GM11168 (cell line): ENCODE data around the gene FUCA1.
"Not testable (repeated sequence)": the region's sequence is repeated elsewhere in the genome, so short reads cannot be mapped to it uniquely, and the experiment has no call there.

Experiments
- in situ Hi-C: fragments of 300-500 bp; cut with MboI; formaldehyde crosslinking; loops from one replicate; pipeline ENCODE4 v1.12.0; 2022; ENCODE audit warnings: low sequenced_read_pairs; ENCODE audit not compliant: unreplicated experiment

The FUCA1 gene

GRCh38 chr1:23847482-23848095 lies 20.5 kb downstream of the FUCA1 start:
- in situ Hi-C loops, result not testable (repeated sequence)

GRCh38 chr1:23845163-23845562 lies 22.9 kb downstream of the FUCA1 start:
- in situ Hi-C loops, result no loop called here

- in situ Hi-C loops, result no loop called here
Measured at GRCh38 chr1:23843644-23844043, 24.4 kb downstream of the FUCA1 start.

DNA sequence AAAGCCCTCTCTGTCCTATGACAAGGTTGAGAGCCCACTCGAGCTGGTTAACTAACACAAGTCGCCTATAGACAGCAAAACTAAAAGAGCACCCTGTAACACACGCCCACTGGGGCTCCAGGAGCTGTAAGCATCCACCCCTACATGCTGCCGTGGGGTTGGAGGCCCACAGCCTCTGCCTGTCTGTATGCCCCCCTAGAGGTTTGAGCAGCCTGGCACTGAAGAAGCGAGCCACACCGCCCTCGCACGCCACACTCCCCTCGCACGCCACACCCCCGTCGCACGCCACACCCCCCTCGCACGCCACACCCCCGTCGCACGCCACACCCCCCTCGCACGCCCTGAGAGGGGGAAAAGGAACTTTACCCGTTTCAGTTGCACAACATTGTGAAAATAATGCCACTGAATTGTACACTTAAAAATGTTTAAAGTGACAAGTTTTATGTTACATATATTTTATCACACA lies 29.7 kb downstream of the FUCA1 start:
- in situ Hi-C loops, result no loop called here

- in situ Hi-C loops, result no loop called here
Measured at GRCh38 chr1:23837908-23838307, 30.2 kb downstream of the FUCA1 start.

GRCh38 chr1:23836037-23836436 lies 32.1 kb downstream of the FUCA1 start:
- in situ Hi-C loops, result no loop called here

- in situ Hi-C loops, result not testable (repeated sequence)
Measured at GRCh38 chr1:23834156-23834555, 33.9 kb downstream of the FUCA1 start.

DNA sequence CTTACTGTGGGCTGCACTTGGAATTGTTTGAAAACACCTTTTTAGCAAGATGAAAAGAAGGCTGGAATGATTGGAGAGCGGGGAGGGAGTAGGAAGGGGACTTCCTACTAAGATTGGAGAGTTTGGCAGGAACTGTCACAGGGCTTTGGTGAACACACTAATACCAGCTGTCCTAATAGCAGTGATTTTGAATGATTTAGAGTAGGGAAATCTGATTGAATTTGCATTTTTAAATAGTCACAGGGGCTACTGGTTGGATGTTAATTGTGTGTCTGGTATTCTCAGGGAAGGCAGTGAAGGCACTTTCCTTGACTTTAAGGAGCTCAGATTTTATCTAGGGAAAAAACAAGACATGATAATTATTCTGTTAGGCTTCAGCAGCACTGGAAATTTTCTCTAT lies 40.4 kb downstream of the FUCA1 start:
- in situ Hi-C loops, result no loop called here

DNA sequence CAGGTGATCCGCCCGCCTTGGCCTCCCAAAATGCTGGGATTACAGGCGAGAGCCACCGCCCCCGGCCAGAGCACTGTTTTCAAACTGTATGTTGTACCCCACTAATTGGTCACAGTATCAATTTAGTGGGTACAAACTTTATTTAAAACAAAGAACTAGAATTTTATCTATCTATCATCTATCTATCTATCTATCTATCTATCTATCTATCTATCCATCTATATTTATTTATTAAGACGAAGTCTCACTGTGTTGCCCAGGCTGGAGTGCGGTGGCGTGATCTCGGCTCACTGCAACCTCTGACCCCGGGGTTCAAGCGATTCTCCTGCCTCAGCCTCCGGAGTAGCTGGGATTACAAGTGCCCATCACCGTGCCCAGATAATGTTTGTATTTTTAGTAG lies 41.5 kb downstream of the FUCA1 start:
- in situ Hi-C loops, result not testable (repeated sequence)

DNA sequence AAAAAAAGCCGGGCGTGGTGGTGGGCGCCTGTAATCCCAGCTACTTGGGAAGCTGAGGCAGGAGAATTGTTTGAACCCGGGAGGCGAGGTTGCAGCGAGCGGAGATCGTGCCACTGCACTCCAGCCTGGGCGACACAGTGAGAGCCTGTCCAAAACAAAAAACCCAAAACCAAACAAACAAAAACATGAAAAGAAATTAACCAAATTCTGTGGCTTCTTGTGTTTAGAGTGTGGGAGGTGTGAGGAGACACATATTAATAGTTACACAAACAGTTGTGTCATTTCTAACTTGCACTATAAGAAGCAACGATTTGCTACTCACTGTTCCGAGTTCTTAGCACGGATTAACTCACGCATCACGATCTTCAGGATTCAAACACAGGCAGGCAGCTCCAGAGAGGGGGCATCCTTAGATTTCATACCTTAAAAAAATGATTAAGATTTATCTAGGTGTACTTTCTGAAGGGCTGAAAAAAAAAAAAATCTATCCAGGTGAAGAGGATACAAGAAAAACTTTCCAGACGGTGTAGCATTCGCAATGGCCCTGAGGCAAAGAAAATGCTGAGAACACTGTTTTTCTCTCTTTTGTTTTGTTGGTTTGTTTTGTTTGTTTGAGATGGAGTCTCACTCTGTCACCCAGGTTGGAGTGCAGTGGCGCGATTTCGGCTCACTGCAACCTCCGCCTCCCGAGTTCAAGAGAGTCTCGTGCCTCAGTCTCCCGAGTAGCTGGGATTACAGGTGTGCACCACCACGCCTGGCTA lies 42.1 kb downstream of the FUCA1 start:
- in situ Hi-C loops, result no loop called here

- in situ Hi-C loops, result no loop called here
Measured at GRCh38 chr1:23825076-23825761, 42.9 kb downstream of the FUCA1 start, which contains the start of gene HMGCL. Gene HMGCL, minus strand, starts transcription at chr1:23825429. Its CDS starts 14 bp downstream, at chr1:23825415.

GRCh38 chr1:23824711-23825075 lies 43.4 kb downstream of the FUCA1 start:
- in situ Hi-C loops, result no loop called here

DNA sequence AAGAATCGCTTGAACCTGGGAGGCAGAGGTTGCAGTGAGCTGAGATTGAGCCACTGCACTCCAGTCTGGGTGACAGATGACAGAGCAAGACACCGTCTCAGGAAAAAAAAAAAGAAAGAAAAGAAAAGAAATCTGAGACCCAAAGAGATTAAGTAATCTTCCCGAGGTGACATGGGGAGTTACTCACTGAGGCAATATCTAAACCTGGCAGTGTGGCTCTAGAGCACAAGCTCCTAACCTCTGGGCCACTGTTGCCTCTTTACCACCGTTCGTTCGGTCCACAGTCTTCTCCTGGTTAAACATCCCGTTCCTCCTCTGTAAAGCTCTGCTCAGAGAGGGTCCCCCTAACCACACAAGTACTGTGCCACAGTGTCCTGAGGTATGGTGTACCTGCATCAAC lies 44.3 kb downstream of the FUCA1 start:
- in situ Hi-C loops, result no loop called here

GRCh38 chr1:23817633-23818032 lies 50.5 kb downstream of the FUCA1 start:
- in situ Hi-C loops, result no loop called here

- in situ Hi-C loops, result no loop called here
Measured at GRCh38 chr1:23816906-23817305, 51.2 kb downstream of the FUCA1 start.

DNA sequence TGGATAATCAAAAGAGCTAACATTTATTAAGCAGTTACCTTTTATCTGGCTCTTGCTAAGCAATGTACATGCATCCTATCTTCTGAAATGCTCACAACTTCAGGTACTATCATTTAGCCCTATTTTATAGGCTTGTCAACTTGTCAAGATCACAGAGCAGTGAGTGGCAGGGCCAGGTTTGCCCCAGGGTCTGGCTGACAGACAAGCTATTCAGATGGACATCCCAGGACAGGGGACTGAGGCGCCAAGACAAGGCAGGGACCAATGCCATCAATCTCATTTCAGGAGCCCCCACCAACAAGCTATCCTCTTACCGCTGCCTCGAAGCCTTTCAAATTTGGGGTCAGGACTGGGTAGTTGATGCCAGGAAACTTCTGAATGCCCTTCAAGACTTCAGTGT lies 51.7 kb downstream of the FUCA1 start:
- in situ Hi-C loops, result no loop called here

DNA sequence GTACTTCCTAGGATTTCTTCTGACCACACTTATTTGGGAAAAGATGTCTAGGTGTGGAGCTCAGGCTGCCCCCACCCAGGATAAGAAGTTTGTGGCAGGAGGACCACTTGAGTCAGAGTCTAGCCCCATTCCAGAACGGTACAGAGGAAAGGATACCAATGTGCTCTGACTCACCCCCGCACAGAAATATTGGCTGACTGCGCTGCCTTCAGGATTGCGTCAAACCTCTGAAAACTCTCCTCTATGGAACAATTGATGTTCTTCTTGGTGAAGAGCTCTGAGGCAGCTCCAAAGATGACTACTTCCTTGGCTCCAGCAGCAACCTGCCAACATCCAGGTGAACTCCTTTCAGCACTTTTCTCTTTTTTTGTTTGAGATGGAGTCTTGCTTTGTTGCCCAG lies 54.1 kb downstream of the FUCA1 start:
- in situ Hi-C loops, result no loop called here

DNA sequence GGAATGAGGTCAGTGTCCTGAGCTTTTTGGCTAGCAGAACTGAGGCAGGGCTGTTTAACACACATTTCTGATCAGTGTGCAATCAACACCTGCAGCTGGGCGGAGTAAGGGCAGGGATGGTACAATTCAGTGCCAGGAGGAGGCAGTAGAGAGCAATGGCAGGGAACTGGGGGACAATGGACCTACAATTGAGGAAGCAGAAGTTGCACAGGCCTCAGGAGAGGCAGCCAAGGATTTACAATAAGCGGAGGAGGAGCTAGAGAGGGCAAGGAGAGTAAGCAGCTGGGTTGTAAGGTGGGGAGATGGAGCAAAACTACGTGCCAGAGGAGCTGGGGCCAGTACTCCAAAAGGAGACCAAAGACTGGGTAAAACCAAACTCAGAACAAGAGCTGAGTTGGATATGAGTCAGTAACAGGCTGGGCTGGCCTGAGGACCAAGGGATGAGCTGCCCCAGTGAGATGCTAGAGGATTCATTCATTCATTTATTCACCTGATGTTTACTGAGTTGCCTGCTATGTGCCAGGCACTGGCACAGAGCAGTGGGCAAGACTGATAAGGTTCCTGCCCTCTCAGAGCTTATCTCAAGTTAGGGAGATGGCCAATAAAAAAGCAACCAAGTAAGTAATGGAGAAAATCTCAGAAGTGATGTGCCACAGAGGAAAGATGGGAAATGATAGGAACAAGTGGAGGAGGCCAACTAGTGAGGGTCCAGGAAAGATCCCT lies 57.1 kb downstream of the FUCA1 start:
- in situ Hi-C loops, result no loop called here

GRCh38 chr1:23809751-23810171 lies 58.3 kb downstream of the FUCA1 start:
- in situ Hi-C loops, result loop anchor here (5.0 kb wide), 2 partner anchors 48 to 108 kb away; no protein-coding TSS in a partner anchor

- in situ Hi-C loops, result loop anchor here (5.0 kb wide), 2 partner anchors 50 to 110 kb away; no protein-coding TSS in a partner anchor
Measured at GRCh38 chr1:23807453-23807852, 60.6 kb downstream of the FUCA1 start.
